ENCODE measurements around the gene E4F1.

The E4F1 gene

DNA sequence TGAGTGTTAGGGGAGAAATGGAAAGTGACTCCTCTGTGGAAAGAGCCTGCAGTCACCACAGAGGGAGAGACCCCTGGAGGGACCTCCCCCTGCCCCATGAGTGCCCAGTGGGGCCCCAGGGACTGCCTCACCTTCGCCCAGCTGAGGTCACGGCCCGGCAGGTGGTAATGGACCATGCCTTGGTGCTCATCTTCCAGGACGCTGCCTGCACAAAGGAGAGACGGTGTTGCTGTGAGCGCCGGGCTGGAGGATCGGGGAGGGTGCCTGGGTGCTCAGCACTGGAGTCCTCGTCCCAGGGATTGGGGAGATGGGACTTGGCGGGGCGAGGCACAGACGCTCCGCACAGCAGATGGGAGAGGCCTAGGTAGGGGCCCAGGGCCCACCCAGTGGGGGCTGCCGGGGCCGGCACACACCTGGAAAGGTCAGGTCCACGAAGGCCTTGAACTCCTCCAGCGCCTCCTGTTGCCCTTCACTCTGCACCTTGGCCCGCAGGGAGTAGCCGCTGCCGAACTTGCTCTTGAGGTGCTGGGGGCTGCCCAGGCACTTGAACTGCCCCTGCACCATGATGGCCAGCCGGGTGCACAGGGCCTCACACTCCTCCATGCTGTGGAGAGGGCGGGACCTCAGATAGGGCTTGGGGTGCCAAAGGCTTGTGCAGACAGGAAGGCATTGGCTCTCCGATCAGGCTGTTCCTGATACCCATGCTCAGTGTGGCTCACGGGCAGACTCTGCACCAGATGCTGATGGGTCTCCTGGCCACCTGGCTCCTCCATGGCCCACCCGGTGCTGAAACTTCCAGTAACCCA, 54.3 kb downstream of the E4F1 start:
- H3K27me3 ChIP-seq (ENCODE audit: control insufficient read depth, insufficient read depth, low read length) = no peaks in the 10 kb centered on the region
- H3K79me2 ChIP-seq = no peaks in the 10 kb centered on the region
- no peak overlapping the region for H3K27ac ChIP-seq
- TF ChIP-seq CTCF (IDR thresholded peaks at IDR 0.05) = no peak
- H2AFZ ChIP-seq = no peak overlapping the region
- no peaks in the 10 kb centered on the region for H3K9me3 ChIP-seq (ENCODE audit: control insufficient read depth, low read length)
- no peak overlapping the region for H3K4me2 ChIP-seq (ENCODE audit: low read length)
- no peak overlapping the region for H3K4me3 ChIP-seq (ENCODE audit: low read depth, low read length)
- no peak overlapping the region for H3K9ac ChIP-seq
- no peaks in the 10 kb centered on the region for H3K4me1 ChIP-seq
- no peaks in the 10 kb centered on the region for H3K36me3 ChIP-seq (ENCODE audit: control insufficient read depth, insufficient read depth, low read length)

- Histone ChIP-seq H3K4me1 (no peaks in the 10 kb centered on the region), H2AFZ (no peak overlapping the region), H3K36me3 (ENCODE audit: control insufficient read depth, insufficient read depth, low read length) (no peaks in the 10 kb centered on the region), H3K4me2 (ENCODE audit: low read length) (no peak overlapping the region), H3K79me2 (no peaks in the 10 kb centered on the region), H3K9ac (no peak overlapping the region), H3K27me3 (ENCODE audit: control insufficient read depth, insufficient read depth, low read length) (no peaks in the 10 kb centered on the region), H3K27ac (no peak overlapping the region), H3K9me3 (ENCODE audit: control insufficient read depth, low read length) (no peaks in the 10 kb centered on the region), H3K4me3 (ENCODE audit: low read depth, low read length) (no peak overlapping the region)
- TF ChIP-seq CTCF (IDR thresholded peaks at IDR 0.05) = no peak
These were observed 54.8 kb downstream of the E4F1 start for GRCh38 chr16:2278272-2278608.

GRCh38 chr16:2278956-2279800, 55.8 kb downstream of the E4F1 start:
- no peak overlapping the region for H3K4me3 ChIP-seq (ENCODE audit: low read depth, low read length)
- H3K4me2 ChIP-seq (ENCODE audit: low read length) = no peak overlapping the region
- H3K79me2 ChIP-seq = no peaks in the 10 kb centered on the region
- no peak overlapping the region for H2AFZ ChIP-seq
- no peaks in the 10 kb centered on the region for H3K36me3 ChIP-seq (ENCODE audit: control insufficient read depth, insufficient read depth, low read length)
- no peaks in the 10 kb centered on the region for H3K4me1 ChIP-seq
- no peaks in the 10 kb centered on the region for H3K27me3 ChIP-seq (ENCODE audit: control insufficient read depth, insufficient read depth, low read length)
- H3K27ac ChIP-seq = no peak overlapping the region
- H3K9me3 ChIP-seq (ENCODE audit: control insufficient read depth, low read length) = no peaks in the 10 kb centered on the region
- no peak for TF ChIP-seq CTCF (IDR thresholded peaks at IDR 0.05)
- H3K9ac ChIP-seq = no peak overlapping the region

GRCh38 chr16:2280461-2280860, 57.1 kb downstream of the E4F1 start:
- Histone ChIP-seq H3K79me2 (no peaks in the 10 kb centered on the region), H3K9me3 (ENCODE audit: control insufficient read depth, low read length) (no peaks in the 10 kb centered on the region), H3K27me3 (ENCODE audit: control insufficient read depth, insufficient read depth, low read length) (no peaks in the 10 kb centered on the region), H3K4me1 (no peaks in the 10 kb centered on the region), H3K36me3 (ENCODE audit: control insufficient read depth, insufficient read depth, low read length) (no peaks in the 10 kb centered on the region), H3K27ac (no peak overlapping the region), H3K9ac (no peak overlapping the region), H3K4me3 (ENCODE audit: low read depth, low read length) (no peak overlapping the region), H3K4me2 (ENCODE audit: low read length) (no peak overlapping the region), H2AFZ (no peak overlapping the region)
- no peak for TF ChIP-seq CTCF (IDR thresholded peaks at IDR 0.05)

All from parathyroid adenoma (tissue), 2 donors.